Right lobe of liver (tissue), 4 donors: ENCODE measurements around the gene PIEZO2.

Source experiments
- POLR2A ChIP-seq: fragments of 450-650 bp; IDR thresholded peaks from one replicate; pipeline ENCODE4 v1.6.1; 2017; ENCODE audit warnings: antibody characterized with exemption, mild to moderate bottlenecking
- TF ChIP-seq, protein P1 (sequence below), 4 donors: fragments of 200-600 bp in 3 of 4; fragments of 450-650 bp in 1 of 4; IDR thresholded peaks; one replicate each; pipeline versions ENCODE4 v1.5.1 to v1.8.0; 2016 to 2022; ENCODE audit warnings: antibody characterized with exemption in 4 of 4, mild to moderate bottlenecking in 2 of 4
- donor health status: DM: no; HTN: no; CAD: no.
- donor health status: DM: no; HTN: no; CAD: no.
- donor health status: DM: no; HTN: yes; CAD: no.

DNA sequence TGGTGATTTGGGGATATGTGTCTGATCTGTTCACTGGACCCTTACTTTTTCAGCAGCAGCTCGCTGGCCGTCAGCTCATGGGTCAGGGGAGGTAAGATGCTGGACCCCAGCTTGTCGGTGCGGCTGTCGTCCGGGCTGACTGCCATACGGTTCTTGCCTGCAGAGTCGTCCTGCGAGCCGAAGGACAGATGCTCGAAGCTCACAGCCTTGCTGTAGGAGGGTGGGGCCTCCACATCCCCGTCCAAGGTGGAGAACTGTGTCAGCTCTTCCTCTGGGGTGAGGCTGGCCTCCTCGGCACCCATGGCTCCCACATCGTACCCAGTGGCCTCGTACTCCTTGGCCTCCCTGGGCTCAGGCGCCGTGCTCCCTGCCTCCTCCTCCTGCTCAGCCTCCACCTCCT is 444.1 kb downstream of the PIEZO2 start:
- TF ChIP-seq, protein P1, sequence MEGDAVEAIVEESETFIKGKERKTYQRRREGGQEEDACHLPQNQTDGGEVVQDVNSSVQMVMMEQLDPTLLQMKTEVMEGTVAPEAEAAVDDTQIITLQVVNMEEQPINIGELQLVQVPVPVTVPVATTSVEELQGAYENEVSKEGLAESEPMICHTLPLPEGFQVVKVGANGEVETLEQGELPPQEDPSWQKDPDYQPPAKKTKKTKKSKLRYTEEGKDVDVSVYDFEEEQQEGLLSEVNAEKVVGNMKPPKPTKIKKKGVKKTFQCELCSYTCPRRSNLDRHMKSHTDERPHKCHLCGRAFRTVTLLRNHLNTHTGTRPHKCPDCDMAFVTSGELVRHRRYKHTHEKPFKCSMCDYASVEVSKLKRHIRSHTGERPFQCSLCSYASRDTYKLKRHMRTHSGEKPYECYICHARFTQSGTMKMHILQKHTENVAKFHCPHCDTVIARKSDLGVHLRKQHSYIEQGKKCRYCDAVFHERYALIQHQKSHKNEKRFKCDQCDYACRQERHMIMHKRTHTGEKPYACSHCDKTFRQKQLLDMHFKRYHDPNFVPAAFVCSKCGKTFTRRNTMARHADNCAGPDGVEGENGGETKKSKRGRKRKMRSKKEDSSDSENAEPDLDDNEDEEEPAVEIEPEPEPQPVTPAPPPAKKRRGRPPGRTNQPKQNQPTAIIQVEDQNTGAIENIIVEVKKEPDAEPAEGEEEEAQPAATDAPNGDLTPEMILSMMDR (IDR thresholded peaks at IDR 0.05) = no peak
- no peak for TF ChIP-seq POLR2A
